Progenitor cell of endocrine pancreas (in vitro differentiated cells): ENCODE data around the gene POR. TPM values are rescaled to one million over a fixed set of nuclear protein-coding genes. Genes with fewer than 3 reads are reported as not detected.
"Not testable (repeated sequence)": the region's sequence is repeated elsewhere in the genome, so short reads cannot be mapped to it uniquely, and the experiment has no call there.

Source experiments
- DNase-seq: peaks from one replicate; pipeline ENCODE4 v3.0.0; 2021; ENCODE audit warnings: low spot score; ENCODE audit not compliant: unreplicated experiment
- H3K27ac Mint-ChIP-seq: 2 replicates; pipeline ENCODE4 v1.8.0; 2021; ENCODE audit warnings: mild to moderate bottlenecking, moderate library complexity, mixed read lengths
- H3K27me3 Mint-ChIP-seq: 2 replicates; pipeline ENCODE4 v1.8.0; 2021; ENCODE audit warnings: mixed read lengths
- H3K36me3 Mint-ChIP-seq: 2 replicates; pipeline ENCODE4 v1.8.0; 2022; ENCODE audit warnings: mixed read lengths; ENCODE audit not compliant: insufficient read depth
- H3K4me1 Mint-ChIP-seq: 2 replicates; pipeline ENCODE4 v1.8.0; 2021; ENCODE audit warnings: low read depth, mixed read lengths
- H3K4me3 Mint-ChIP-seq: 2 replicates; pipeline ENCODE4 v1.8.0; 2021; ENCODE audit warnings: low read depth, mild to moderate bottlenecking, moderate library complexity, mixed read lengths
- H3K9me3 Mint-ChIP-seq: 2 replicates; pipeline ENCODE4 v1.8.0; 2021; ENCODE audit warnings: low read depth, mixed read lengths
- CTCF ChIP-seq: fragments of 200-600 bp; sonication (generic); IDR thresholded peaks from one replicate; pipeline ENCODE4 v1.5.0; 2021; ENCODE audit warnings: antibody characterized with exemption, mild to moderate bottlenecking; ENCODE audit not compliant: unreplicated experiment
- total RNA-seq: library from RNA; stranded (reverse); gene quantifications from 2 replicates; pipeline ENCODE4 v1.2.1, GENCODE V29; 2021

POR gene
- total RNA-seq, 1 donor from 2014 or later = 87.2 TPM

- H3K36me3 Mint-ChIP-seq = no peaks in the 10 kb centered on the region
- peaks cover 4% of the 10 kb centered on the region for H3K27me3 Mint-ChIP-seq
- DNase-seq = no peak
- H3K4me1 Mint-ChIP-seq = no peaks in the 10 kb centered on the region
- no peaks in the 10 kb centered on the region for H3K9me3 Mint-ChIP-seq
- H3K27ac Mint-ChIP-seq = no peak overlapping the region
- no peak for TF ChIP-seq CTCF
- no peak overlapping the region for H3K4me3 Mint-ChIP-seq
Measured at GRCh38 chr7:75869776-75870379, 45.1 kb upstream of the POR start.

DNA sequence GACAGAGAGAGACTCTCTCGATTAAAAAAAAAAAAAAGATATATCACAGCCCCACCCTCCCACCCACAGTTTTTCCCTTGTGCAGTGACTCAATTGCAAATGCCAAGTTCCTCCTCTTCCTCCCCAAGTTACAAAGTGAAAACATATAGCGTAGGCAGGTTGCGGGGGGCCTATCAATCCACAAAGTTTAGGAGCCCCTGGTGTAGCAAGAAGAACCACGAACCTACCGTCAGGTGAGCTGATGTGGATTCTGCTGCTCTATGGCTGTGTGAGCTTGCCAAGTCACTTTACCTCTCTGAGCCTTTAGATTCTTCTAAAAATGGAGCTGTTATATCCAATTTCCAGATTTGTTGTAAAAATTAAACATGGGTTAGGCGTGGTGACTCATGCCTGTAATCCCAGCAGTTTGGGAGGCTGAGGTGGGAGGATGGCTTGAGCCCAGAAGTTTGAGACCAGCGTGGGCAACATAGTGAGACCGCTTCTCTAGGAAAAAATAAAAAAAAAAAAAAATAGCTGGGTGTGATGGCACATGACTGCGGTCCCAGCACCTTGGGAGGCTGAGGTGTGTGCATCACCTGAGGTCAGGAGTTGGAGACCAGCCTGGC lies 44.3 kb upstream of the POR start:
- Mint-ChIP-seq H3K4me3 (no peak overlapping the region), H3K36me3 (no peaks in the 10 kb centered on the region), H3K4me1 (no peaks in the 10 kb centered on the region), H3K27ac (no peak overlapping the region), H3K27me3 (peaks cover 4% of the 10 kb centered on the region), H3K9me3 (no peaks in the 10 kb centered on the region)
- DNase-seq = no peak
- TF ChIP-seq CTCF = no peak

DNA sequence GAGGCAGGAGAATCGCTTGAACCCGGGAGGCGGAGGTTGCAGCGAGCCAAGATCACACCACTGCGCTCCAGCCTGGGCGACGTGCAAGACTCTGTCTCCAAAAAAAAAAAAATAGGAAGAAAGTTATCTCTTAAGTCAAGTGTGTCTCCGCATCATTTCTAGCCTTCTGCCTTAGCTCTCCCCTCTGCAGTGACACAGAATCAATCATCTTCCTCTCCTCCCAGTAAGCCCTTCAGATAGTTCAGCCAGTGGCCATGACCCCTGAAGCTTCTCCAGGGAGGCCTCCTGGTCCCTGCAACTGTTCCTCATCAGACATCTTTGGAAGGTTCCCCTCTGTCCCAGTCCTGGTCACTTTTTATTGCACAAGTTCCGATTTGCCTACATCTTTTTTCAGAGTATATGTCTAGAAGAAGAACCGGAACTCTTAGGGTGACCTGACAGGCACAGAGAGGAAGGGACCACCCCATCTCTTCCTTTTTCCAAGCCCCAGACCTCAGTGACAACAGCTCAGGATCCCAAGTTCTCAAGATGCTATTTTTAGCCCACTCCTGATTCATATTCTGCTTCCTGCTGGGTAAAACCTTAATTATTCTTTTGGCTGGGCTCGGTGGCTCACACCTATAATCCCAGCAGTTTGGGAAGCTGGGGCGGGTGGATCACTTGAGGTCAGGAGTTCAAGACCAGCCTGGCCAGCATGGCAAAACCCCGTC lies 42.7 kb upstream of the POR start:
- Mint-ChIP-seq H3K4me3 (no peak overlapping the region), H3K27ac (no peak overlapping the region), H3K9me3 (no peaks in the 10 kb centered on the region)

GRCh38 chr7:75874180-75874579 lies 40.8 kb upstream of the POR start:
- H3K36me3 Mint-ChIP-seq, H3K27me3 Mint-ChIP-seq, H3K4me1 Mint-ChIP-seq, H3K9me3 Mint-ChIP-seq, H3K27ac Mint-ChIP-seq, H3K4me3 Mint-ChIP-seq, DNase-seq: not testable (repeated sequence)

More for the DNA sequence above, 42.7 kb upstream of the POR start:
- no peak for TF ChIP-seq CTCF
- Mint-ChIP-seq H3K27me3 (no peaks in the 10 kb centered on the region), H3K36me3 (no peaks in the 10 kb centered on the region), H3K4me1 (no peaks in the 10 kb centered on the region)
- no peak for DNase-seq

DNA sequence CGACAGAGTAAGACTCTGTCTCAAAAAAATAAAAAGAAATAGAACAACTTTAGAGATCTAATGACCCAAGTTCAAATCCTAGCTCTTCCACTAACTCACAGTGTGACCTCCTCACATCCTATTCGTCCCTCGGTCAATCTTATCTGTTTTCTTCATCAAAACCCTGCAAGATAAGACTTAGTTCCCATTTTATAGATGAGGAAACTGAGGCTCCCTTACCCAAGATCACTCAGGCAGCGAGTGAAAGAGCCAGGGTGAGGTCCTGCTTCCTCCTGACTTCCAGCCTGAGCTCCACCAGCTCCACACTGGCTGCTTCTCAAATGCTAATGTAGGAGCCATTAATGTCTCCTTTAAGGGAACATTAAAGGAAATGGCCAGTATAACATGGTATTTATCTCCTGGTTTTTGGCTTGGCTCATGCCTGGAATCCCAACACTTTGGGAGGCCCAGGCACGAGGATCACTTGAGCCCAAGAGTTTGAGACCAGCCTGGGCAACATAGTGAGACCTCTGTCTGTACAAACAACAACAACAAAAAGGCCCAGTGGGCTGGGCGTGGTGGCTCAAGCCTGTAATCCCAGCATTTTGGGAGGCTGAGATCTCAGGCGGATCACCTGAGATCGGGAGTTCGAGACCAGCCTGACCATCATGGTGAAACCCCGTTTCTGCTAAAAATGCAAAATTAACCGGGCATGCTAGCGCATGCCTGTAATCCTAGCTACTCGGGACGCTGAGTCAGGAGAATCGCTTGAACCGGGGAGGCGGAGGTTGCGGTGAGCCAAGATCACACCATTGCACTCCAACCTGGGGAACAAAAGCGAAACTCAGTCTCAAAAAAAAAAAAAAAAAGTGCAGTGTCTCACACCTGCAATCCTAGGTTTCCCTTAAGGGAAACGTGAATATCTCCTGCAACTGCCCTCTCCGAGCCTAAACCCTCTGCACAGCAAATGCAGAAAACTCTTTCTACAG lies 39.6 kb upstream of the POR start:
- no peak for DNase-seq
- no peak for TF ChIP-seq CTCF
- H3K27me3 Mint-ChIP-seq = no peaks in the 10 kb centered on the region
- H3K27ac Mint-ChIP-seq = no peak overlapping the region
- H3K36me3 Mint-ChIP-seq = no peaks in the 10 kb centered on the region
- H3K9me3 Mint-ChIP-seq = no peaks in the 10 kb centered on the region
- H3K4me1 Mint-ChIP-seq = peaks cover 14% of the 10 kb centered on the region
- H3K4me3 Mint-ChIP-seq = no peak overlapping the region
